ENCODE measurements around the gene PLA2G12A.

PLA2G12A gene

DNA sequence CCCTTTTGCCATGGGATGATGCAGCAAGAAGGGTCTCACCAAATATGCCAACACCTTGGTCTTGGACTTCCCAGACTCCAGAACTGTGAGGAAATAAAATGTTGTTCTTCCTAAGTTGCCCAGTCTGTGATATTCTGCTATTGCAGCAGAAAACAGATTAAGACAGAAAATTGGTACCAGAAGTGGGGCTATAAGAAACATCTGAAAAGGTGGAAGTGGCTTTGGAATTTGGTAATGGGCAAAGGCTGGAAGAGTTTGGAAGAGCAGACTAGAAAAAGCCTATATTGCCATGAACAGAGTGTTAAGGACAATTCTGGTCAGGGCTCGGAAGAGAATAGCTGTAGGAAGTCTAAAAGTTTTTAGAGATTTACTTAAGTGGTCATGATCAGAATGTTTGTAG is 54.0 kb downstream of the PLA2G12A start:
- H3K27ac ChIP-seq (ENCODE audit: low read depth, low read length), result no peak overlapping the region
- no peaks in the 10 kb centered on the region for H3K79me2 ChIP-seq (ENCODE audit: insufficient read depth, low read length)
- no peaks in the 10 kb centered on the region for H3K9me2 ChIP-seq (replicated peaks; ENCODE audit: insufficient read depth, low read length)
- no peaks in the 10 kb centered on the region for H3F3A ChIP-seq (ENCODE audit: insufficient read depth)
- H4K20me1 ChIP-seq (ENCODE audit: low read depth, low read length), result no peaks in the 10 kb centered on the region
- no peaks in the 10 kb centered on the region for H3K9me3 ChIP-seq (ENCODE audit: insufficient read depth, low read length)
- no peaks in the 10 kb centered on the region for H3K27me3 ChIP-seq (ENCODE audit: low read length)
- no peak overlapping the region for H3K4me3 ChIP-seq (ENCODE audit: insufficient read depth, low read length, poor library complexity, severe bottlenecking)
- TF ChIP-seq, protein P1, sequence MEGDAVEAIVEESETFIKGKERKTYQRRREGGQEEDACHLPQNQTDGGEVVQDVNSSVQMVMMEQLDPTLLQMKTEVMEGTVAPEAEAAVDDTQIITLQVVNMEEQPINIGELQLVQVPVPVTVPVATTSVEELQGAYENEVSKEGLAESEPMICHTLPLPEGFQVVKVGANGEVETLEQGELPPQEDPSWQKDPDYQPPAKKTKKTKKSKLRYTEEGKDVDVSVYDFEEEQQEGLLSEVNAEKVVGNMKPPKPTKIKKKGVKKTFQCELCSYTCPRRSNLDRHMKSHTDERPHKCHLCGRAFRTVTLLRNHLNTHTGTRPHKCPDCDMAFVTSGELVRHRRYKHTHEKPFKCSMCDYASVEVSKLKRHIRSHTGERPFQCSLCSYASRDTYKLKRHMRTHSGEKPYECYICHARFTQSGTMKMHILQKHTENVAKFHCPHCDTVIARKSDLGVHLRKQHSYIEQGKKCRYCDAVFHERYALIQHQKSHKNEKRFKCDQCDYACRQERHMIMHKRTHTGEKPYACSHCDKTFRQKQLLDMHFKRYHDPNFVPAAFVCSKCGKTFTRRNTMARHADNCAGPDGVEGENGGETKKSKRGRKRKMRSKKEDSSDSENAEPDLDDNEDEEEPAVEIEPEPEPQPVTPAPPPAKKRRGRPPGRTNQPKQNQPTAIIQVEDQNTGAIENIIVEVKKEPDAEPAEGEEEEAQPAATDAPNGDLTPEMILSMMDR (IDR thresholded peaks at IDR 0.05; ENCODE audit: insufficient read depth, low read length, poor library complexity, severe bottlenecking), result no peak
- TF ChIP-seq EZH2phosphoT487 (conservative IDR thresholded peaks at IDR 0.05; ENCODE audit: low read length), result no peak
- no peak overlapping the region for H3K9ac ChIP-seq (ENCODE audit: low read length)
- H2AFZ ChIP-seq (ENCODE audit: low read depth, low read length, severe bottlenecking), result no peak overlapping the region
- no peaks in the 10 kb centered on the region for H3K36me3 ChIP-seq (ENCODE audit: low read length)
- no peak overlapping the region for H3K4me2 ChIP-seq (ENCODE audit: low read depth, low read length, poor library complexity, severe bottlenecking)

DNA sequence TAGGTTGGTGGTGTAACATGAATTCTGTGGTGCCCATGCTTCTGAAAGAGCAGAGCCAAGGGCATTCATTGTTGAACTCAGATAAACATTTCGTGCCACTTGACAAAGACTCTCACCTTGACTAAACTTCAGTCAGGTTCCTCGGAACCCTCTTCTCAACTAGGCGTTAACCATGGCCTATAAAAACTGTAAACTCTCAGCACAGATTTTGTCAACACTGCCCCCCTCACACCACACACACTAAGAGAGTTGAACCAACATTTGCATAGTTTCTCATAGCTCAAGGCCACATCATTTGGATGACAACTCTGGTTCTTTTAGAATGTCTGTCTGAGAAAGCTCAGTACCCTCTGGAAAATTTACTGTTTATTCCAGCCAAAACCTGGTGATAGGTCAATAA is 54.7 kb downstream of the PLA2G12A start:
- no peak overlapping the region for H2AFZ ChIP-seq (ENCODE audit: low read depth, low read length, severe bottlenecking)
- H4K20me1 ChIP-seq (ENCODE audit: low read depth, low read length), result no peaks in the 10 kb centered on the region
- no peaks in the 10 kb centered on the region for H3K36me3 ChIP-seq (ENCODE audit: low read length)
- TF ChIP-seq, protein P1 (IDR thresholded peaks at IDR 0.05; ENCODE audit: insufficient read depth, low read length, poor library complexity, severe bottlenecking), result no peak
- no peak for TF ChIP-seq EZH2phosphoT487 (conservative IDR thresholded peaks at IDR 0.05; ENCODE audit: low read length)
- no peaks in the 10 kb centered on the region for H3F3A ChIP-seq (ENCODE audit: insufficient read depth)
- no peaks in the 10 kb centered on the region for H3K27me3 ChIP-seq (ENCODE audit: low read length)
- no peaks in the 10 kb centered on the region for H3K9me2 ChIP-seq (replicated peaks; ENCODE audit: insufficient read depth, low read length)
- H3K9me3 ChIP-seq (ENCODE audit: insufficient read depth, low read length), result no peaks in the 10 kb centered on the region
- no peak overlapping the region for H3K4me2 ChIP-seq (ENCODE audit: low read depth, low read length, poor library complexity, severe bottlenecking)
- H3K4me3 ChIP-seq (ENCODE audit: insufficient read depth, low read length, poor library complexity, severe bottlenecking), result no peak overlapping the region
- no peak overlapping the region for H3K27ac ChIP-seq (ENCODE audit: low read depth, low read length)
- H3K9ac ChIP-seq (ENCODE audit: low read length), result no peak overlapping the region
- no peaks in the 10 kb centered on the region for H3K79me2 ChIP-seq (ENCODE audit: insufficient read depth, low read length)

DNA sequence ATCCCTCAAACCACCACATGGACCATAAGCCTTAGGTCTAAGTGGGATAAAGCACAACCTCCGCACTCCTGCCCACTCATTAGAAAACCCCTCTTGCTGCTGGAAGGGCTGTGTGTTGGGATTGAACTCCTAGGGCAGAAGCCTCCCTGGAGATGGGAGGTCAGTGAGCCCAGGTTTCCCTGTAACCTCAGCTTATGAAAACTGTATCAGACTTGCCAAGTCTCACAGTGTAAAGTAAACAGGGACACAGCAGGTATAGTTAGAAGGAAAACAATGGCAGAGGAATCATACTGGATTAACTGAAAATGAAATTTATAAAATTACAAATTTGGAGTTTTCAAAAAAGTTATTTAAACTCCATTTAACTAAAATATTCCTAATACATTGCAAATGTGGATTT is 56.6 kb downstream of the PLA2G12A start:
- Histone ChIP-seq H3K4me2 (ENCODE audit: low read depth, low read length, poor library complexity, severe bottlenecking) (no peak overlapping the region), H3K27me3 (ENCODE audit: low read length) (no peaks in the 10 kb centered on the region), H3K9ac (ENCODE audit: low read length) (no peak overlapping the region), H3K27ac (ENCODE audit: low read depth, low read length) (no peak overlapping the region), H3K9me2 (replicated peaks; ENCODE audit: insufficient read depth, low read length) (no peaks in the 10 kb centered on the region), H3K36me3 (ENCODE audit: low read length) (no peaks in the 10 kb centered on the region), H3K4me3 (ENCODE audit: insufficient read depth, low read length, poor library complexity, severe bottlenecking) (no peak overlapping the region), H4K20me1 (ENCODE audit: low read depth, low read length) (no peaks in the 10 kb centered on the region), H3K9me3 (ENCODE audit: insufficient read depth, low read length) (no peaks in the 10 kb centered on the region), H2AFZ (ENCODE audit: low read depth, low read length, severe bottlenecking) (no peak overlapping the region), H3F3A (ENCODE audit: insufficient read depth) (no peaks in the 10 kb centered on the region), H3K79me2 (ENCODE audit: insufficient read depth, low read length) (no peaks in the 10 kb centered on the region)
- TF ChIP-seq EZH2phosphoT487 (conservative IDR thresholded peaks at IDR 0.05; ENCODE audit: low read length), result no peak
- TF ChIP-seq, protein P1 (IDR thresholded peaks at IDR 0.05; ENCODE audit: insufficient read depth, low read length, poor library complexity, severe bottlenecking), result no peak

Data from SU-DHL-6 (cell line).